C4-2B (cell line): ENCODE results near the gene UGT1A8.

Source experiments
- H3K27ac ChIP-seq: fragments of 450-650 bp; 2 replicates; pipeline ENCODE4 v1.5.1; 2017
- CTCF ChIP-seq: fragments of 450-650 bp; conservative IDR thresholded peaks from 2 replicates; pipeline ENCODE4 v1.5.1; 2017; ENCODE audit warnings: mild to moderate bottlenecking
- ZFX ChIP-seq: fragments of 450-650 bp; IDR thresholded peaks from 2 replicates; pipeline ENCODE4 v1.6.1; 2017

Gene UGT1A8

GRCh38 chr2:233779722-233780121, 162.3 kb downstream of the UGT1A8 start:
- no peak overlapping the region for H3K27ac ChIP-seq
- no peak for TF ChIP-seq ZFX
- TF ChIP-seq CTCF, result no peak

- TF ChIP-seq CTCF, result no peak
- no peak for TF ChIP-seq ZFX
- no peak overlapping the region for H3K27ac ChIP-seq
These were observed 163.3 kb downstream of the UGT1A8 start for GRCh38 chr2:233780771-233781170.

- H3K27ac ChIP-seq, result no peak overlapping the region
- TF ChIP-seq ZFX (no peak), CTCF (no peak)
These were observed 172.1 kb downstream of the UGT1A8 start for GRCh38 chr2:233789554-233789953.

- no peak for TF ChIP-seq CTCF
- no peak for TF ChIP-seq ZFX
These were observed 173.9 kb downstream of the UGT1A8 start for GRCh38 chr2:233791151-233791882.

GRCh38 chr2:233791883-233792329, 174.5 kb downstream of the UGT1A8 start:
- H3K27ac ChIP-seq, result no peak overlapping the region
- TF ChIP-seq CTCF (no peak), ZFX (no peak)

More at GRCh38 chr2:233791151-233791882, 173.9 kb downstream of the UGT1A8 start:
- H3K27ac ChIP-seq, result no peak overlapping the region

GRCh38 chr2:233792720-233793119, 175.3 kb downstream of the UGT1A8 start:
- no peak overlapping the region for H3K27ac ChIP-seq
- no peak for TF ChIP-seq ZFX
- TF ChIP-seq CTCF, result no peak

- no peak for TF ChIP-seq CTCF
- no peak for TF ChIP-seq ZFX
- H3K27ac ChIP-seq, result no peak overlapping the region
These were observed 176.2 kb downstream of the UGT1A8 start for GRCh38 chr2:233793465-233794127.
